GM08714 (cell line): ENCODE data around the gene RASGRP4.

Experiments used
- H3K4me3 ChIP-seq: fragments of 200-500 bp; sonication (Bioruptor generic); 2 replicates; pipeline ENCODE4 v1.5.1; 2014; ENCODE audit warnings: mild to moderate bottlenecking, low read length, inconsistent platforms
- ZNF274 ChIP-seq: IDR thresholded peaks from 2 replicates; pipeline ENCODE4 v1.6.1; 2012; ENCODE audit warnings: mild to moderate bottlenecking, low read depth, low read length

Gene RASGRP4

GRCh38 chr19:38457202-38457601, 31.2 kb upstream of the RASGRP4 start:
- TF ChIP-seq ZNF274 = no peak
- H3K4me3 ChIP-seq = no peak overlapping the region

DNA sequence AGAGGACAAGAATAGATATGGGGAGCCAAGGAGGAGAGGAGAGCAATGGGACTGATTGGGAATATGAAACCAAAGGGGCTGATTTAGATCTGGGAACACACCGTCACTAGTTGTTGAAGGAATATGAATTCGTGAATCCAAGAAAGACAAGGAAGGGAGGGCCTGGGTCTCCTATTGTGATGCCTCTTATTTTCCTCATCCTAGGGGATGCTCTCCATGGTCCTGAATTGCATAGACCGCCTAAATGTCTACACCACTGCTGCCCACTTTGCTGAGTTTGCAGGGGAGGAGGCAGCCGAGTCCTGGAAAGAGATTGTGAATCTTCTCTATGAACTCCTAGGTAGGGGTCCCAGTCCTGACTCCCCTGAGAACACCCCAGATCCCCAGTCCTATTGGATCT, 29.0 kb upstream of the RASGRP4 start:
- no peak overlapping the region for H3K4me3 ChIP-seq
- no peak for TF ChIP-seq ZNF274

GRCh38 chr19:38453596-38453995, 27.6 kb upstream of the RASGRP4 start:
- no peak overlapping the region for H3K4me3 ChIP-seq
- no peak for TF ChIP-seq ZNF274

GRCh38 chr19:38452430-38453366, 26.7 kb upstream of the RASGRP4 start:
- no peak for TF ChIP-seq ZNF274
- H3K4me3 ChIP-seq = no peak overlapping the region

DNA sequence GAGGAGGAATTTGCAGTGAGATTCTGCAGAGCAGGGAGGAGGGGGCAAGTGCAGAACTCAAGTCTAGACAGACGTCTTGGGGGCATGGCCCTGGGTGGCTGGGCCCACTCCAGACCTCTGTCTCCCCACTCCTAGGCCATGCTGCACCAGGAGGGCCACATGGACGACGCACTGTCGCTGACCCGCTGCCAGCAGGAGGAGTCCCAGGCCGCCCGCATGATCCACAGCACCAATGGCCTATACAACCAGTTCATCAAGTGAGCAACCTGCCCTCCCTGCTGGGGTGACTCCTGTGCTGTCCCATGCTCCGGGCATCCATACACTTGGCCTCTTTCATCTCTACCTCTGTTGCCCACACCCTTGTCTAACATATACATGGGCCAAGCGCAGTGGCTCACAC, 25.6 kb upstream of the RASGRP4 start:
- no peak for TF ChIP-seq ZNF274

DNA sequence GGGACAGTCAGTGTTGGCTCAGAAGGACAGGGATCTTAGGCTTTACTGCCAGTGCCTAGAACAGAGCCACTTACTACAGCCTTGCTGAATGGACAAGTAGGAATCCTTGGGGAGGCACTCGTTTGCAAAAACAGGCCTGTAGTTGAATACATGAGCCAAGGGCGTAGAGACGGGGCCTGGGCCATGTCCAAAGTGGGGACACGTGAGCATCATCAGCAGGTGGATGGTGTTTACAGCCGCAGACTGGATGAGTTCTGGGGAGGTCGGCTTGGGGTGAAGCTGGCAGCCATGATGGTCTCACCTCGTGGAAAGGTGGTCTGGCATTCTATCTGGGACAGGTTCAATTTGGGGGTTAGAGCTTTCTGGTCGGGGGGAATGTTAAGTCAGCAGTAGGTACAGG, 25.0 kb upstream of the RASGRP4 start:
- no peak for TF ChIP-seq ZNF274

More for the DNA sequence above, 25.6 kb upstream of the RASGRP4 start:
- H3K4me3 ChIP-seq = no peak overlapping the region

DNA sequence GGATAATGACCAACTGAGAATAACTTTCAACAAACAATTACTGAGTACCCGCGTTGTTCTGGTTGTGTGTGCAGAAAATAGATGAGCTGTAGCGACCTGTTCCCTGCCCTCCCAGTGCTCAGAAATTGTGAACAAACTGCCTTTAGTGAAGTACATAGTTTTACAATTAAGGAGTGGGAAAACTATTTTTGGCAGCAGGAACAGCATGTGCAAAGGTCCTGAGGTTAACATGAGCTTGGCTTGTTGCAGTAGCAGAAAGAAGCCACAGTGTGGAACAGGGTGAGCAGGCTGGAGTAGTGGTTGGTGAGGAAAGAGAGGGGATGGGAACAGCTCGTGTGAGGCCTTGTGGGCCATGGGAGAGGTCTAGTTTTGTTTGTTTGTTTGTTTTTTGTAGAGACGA, 23.5 kb upstream of the RASGRP4 start:
- no peak overlapping the region for H3K4me3 ChIP-seq
- no peak for TF ChIP-seq ZNF274

More for the DNA sequence above, 25.0 kb upstream of the RASGRP4 start:
- no peak overlapping the region for H3K4me3 ChIP-seq

GRCh38 chr19:38448225-38448624, 22.2 kb upstream of the RASGRP4 start:
- TF ChIP-seq ZNF274 = no peak
- H3K4me3 ChIP-seq = no peak overlapping the region

- no peak for TF ChIP-seq ZNF274
- H3K4me3 ChIP-seq = no peak overlapping the region
Observed at GRCh38 chr19:38445362-38445761, 19.3 kb upstream of the RASGRP4 start.

DNA sequence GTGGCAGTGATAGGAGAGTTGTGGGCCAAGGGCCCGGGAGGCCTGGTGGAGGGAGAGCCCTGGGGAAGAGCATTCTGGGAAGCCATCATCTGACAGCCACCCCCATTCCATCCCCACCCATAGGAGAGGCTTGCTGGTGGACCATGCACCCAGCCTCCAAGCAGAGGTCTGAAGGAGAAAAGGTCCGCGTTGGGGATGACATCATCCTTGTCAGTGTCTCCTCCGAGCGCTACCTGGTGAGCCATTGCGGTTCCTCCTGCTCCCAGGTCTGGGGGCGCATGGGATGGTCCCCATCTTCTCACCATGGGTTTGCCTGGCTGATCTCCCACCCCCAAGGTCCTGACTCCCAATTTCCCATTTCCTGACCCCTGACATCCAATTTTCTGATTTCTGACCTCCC, 18.0 kb upstream of the RASGRP4 start:
- TF ChIP-seq ZNF274 = no peak
- no peak overlapping the region for H3K4me3 ChIP-seq

DNA sequence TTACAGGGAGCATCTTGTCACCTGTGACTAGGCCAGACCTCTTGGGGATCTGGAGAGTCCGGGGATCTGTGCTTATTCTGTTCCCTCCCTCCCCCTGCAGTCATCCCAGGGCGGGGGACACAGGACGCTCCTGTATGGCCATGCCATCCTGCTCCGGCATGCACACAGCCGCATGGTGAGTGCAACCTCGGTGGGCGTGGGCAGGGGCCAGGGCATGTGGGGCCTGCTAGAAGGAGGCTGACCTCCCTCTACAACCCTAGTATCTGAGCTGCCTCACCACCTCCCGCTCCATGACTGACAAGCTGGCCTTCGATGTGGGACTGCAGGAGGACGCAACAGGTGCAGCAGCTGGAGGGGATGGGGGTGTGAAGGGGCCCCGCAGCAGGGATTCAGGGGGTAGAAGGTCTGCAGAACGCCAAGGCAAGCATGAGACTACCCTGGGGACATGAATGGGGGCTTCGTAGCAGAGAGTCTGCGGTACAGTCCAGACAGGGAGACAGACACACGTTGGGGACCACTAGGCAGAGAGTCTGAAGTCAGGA, 17.5 kb upstream of the RASGRP4 start:
- TF ChIP-seq ZNF274 = no peak
- no peak overlapping the region for H3K4me3 ChIP-seq

GRCh38 chr19:38442736-38443135, 16.7 kb upstream of the RASGRP4 start:
- TF ChIP-seq ZNF274 = no peak
- no peak overlapping the region for H3K4me3 ChIP-seq

GRCh38 chr19:38441657-38442348, 15.8 kb upstream of the RASGRP4 start:
- no peak for TF ChIP-seq ZNF274
- no peak overlapping the region for H3K4me3 ChIP-seq

- no peak for TF ChIP-seq ZNF274
Observed at GRCh38 chr19:38440592-38440991, 14.6 kb upstream of the RASGRP4 start.

DNA sequence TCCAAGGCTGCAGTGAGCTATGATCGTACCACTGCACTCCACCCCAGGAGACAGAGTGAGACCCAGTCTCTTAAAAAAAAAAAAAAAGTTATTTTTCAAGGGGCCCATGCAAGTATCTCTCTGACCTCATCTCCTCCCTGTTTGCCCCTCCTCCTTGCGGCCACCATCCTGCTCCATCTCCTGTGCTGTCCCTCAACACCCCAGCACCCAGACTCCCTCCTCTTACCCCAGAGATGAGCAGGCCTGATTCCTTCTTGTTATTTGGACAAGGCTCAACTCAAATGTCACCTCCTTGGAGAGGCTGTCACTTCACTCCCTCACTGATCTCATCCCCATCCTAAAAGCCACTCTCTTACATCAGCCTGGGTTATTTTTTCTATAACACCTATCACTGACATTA, 11.9 kb upstream of the RASGRP4 start:
- no peak overlapping the region for H3K4me3 ChIP-seq
- no peak for TF ChIP-seq ZNF274

More at GRCh38 chr19:38440592-38440991, 14.6 kb upstream of the RASGRP4 start:
- H3K4me3 ChIP-seq = no peak overlapping the region
